Mesothelial cell of epicardium (in vitro differentiated cells): ENCODE measurements around the gene SIDT2. TPM values are rescaled to one million over a fixed set of nuclear protein-coding genes. Genes with fewer than 3 reads are reported as not detected.

Source experiments
- DNase-seq, 2 experiments: peaks; one replicate each; pipeline ENCODE4 v3.0.0; 2021; ENCODE audit warnings: low spot score in 2 of 2; ENCODE audit not compliant: unreplicated experiment in 2 of 2
- H3K27ac Mint-ChIP-seq: 2 replicates; pipeline ENCODE4 v1.8.0; 2021; ENCODE audit warnings: mixed read lengths
- H3K27me3 Mint-ChIP-seq: 2 replicates; pipeline ENCODE4 v1.8.0; 2021; ENCODE audit warnings: low read depth, mixed read lengths
- H3K36me3 Mint-ChIP-seq: 2 replicates; pipeline ENCODE4 v1.8.0; 2021; ENCODE audit warnings: mixed read lengths
- H3K4me1 Mint-ChIP-seq: 2 replicates; pipeline ENCODE4 v1.8.0; 2021; ENCODE audit warnings: mixed read lengths
- H3K4me3 Mint-ChIP-seq: 2 replicates; pipeline ENCODE4 v1.8.0; 2021; ENCODE audit warnings: mild to moderate bottlenecking, moderate library complexity, mixed read lengths
- H3K9me3 Mint-ChIP-seq: 2 replicates; pipeline ENCODE4 v1.8.0; 2021; ENCODE audit warnings: mixed read lengths
- total RNA-seq: library from RNA; stranded (reverse); gene quantifications from 3 replicates; pipeline ENCODE4 v1.2.1, GENCODE V29; 2021
- TF ChIP-seq, protein P1 (sequence below): fragments of 200-600 bp; sonication (generic); IDR thresholded peaks from one replicate; pipeline ENCODE4 v1.5.0; 2021; ENCODE audit warnings: antibody characterized with exemption; ENCODE audit not compliant: unreplicated experiment

Gene SIDT2
- total RNA-seq, 1 donor from 2014 or later: 41.7 TPM

DNA sequence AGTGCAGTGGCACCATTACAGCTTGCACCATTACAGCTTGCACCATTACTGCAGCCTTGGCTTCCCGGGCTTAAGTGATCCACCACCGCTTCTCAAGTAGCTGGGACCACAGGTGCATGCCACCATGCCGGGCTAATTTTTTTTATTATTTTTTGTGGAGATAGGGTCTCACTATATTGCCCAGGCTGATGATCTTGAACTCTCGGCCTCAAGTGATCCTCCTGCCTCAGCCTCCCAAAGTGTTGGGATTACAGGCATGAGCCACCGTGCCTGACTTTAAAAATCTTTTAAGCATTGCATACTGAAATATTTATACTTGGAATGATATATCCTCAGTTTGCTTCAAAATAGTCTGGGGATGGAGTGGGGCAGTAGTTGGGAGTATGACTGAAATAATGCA lies 24.1 kb upstream of the SIDT2 start:
- H3K27me3 Mint-ChIP-seq: no peaks in the 10 kb centered on the region
- TF ChIP-seq, protein P1, sequence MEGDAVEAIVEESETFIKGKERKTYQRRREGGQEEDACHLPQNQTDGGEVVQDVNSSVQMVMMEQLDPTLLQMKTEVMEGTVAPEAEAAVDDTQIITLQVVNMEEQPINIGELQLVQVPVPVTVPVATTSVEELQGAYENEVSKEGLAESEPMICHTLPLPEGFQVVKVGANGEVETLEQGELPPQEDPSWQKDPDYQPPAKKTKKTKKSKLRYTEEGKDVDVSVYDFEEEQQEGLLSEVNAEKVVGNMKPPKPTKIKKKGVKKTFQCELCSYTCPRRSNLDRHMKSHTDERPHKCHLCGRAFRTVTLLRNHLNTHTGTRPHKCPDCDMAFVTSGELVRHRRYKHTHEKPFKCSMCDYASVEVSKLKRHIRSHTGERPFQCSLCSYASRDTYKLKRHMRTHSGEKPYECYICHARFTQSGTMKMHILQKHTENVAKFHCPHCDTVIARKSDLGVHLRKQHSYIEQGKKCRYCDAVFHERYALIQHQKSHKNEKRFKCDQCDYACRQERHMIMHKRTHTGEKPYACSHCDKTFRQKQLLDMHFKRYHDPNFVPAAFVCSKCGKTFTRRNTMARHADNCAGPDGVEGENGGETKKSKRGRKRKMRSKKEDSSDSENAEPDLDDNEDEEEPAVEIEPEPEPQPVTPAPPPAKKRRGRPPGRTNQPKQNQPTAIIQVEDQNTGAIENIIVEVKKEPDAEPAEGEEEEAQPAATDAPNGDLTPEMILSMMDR: no peak
- peaks cover 27% of the 10 kb centered on the region for H3K36me3 Mint-ChIP-seq
- H3K4me1 Mint-ChIP-seq: peaks cover 11% of the 10 kb centered on the region
- no peaks in the 10 kb centered on the region for H3K9me3 Mint-ChIP-seq
- DNase-seq: no peak
- H3K27ac Mint-ChIP-seq: no peak overlapping the region
- H3K4me3 Mint-ChIP-seq: no peak overlapping the region

DNA sequence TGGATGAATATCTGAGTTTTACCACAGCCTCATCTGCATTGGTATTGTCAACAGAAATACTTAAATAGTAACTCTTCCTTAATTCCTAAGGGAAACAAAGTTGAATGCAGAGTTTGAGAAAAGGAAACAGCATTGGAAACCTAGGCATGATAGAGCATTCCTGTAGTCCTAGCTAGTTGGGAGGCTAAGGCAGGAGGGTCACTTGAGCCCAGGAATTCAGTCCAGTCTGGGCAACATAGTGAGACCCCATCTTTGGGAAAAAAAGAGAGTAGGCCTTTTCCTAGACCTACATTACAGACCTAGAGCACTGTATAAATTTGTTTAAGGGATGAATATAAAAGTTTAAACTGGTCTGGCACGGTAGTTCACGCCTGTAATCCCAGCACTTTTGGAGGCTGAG lies 21.0 kb upstream of the SIDT2 start:
- Mint-ChIP-seq H3K27me3 (no peaks in the 10 kb centered on the region), H3K4me3 (no peak overlapping the region), H3K4me1 (peaks cover 8% of the 10 kb centered on the region), H3K36me3 (peaks cover 28% of the 10 kb centered on the region), H3K9me3 (no peaks in the 10 kb centered on the region), H3K27ac (no peak overlapping the region)
- no peak for DNase-seq
- TF ChIP-seq, protein P1: no peak

DNA sequence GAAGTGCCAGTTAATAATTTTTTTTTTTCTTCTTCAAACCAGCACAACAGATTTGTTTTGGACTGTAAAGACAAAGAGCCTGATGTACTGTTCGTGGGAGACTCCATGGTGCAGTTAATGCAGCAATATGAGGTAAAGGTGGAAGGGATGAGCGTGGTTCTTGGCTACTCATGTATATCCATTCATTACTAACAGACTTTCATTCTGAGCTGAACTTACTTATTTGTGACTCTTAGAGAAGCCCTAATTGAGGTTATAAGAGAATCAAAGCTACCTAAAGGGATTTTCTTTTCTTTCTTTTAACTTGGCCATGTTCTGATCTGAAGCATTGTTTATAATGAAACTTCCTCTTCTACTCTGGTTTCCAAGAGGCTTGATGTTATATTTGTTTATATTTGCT lies 18.7 kb upstream of the SIDT2 start:
- DNase-seq: no peak
- H3K36me3 Mint-ChIP-seq: peaks cover 31% of the 10 kb centered on the region
- H3K4me1 Mint-ChIP-seq: peaks cover 8% of the 10 kb centered on the region
- H3K27ac Mint-ChIP-seq: no peak overlapping the region
- no peaks in the 10 kb centered on the region for H3K9me3 Mint-ChIP-seq
- no peaks in the 10 kb centered on the region for H3K27me3 Mint-ChIP-seq
- TF ChIP-seq, protein P1: no peak
- H3K4me3 Mint-ChIP-seq: no peak overlapping the region

DNA sequence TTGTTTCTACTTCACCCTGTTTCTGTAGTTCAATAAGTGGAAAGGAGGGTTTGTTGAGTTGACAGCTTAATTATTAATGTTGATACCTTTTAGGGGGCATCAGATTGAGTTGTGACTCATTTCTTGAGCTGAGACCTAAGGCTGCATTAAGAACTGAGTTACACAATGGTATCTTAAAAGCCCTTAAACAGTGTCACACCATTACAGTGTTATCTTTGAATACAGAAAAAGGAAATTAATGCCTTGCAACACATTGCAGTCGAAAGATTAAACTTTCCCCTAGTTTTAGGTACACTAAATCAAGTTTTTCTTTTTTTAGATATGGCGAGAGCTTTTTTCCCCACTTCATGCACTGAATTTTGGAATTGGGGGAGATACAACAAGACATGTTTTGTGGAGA lies 17.7 kb upstream of the SIDT2 start:
- H3K27ac Mint-ChIP-seq: peak overlapping the region; percentile 56
- TF ChIP-seq, protein P1: no peak
- H3K4me1 Mint-ChIP-seq: peaks cover 8% of the 10 kb centered on the region
- DNase-seq: no peak
- no peaks in the 10 kb centered on the region for H3K9me3 Mint-ChIP-seq
- no peaks in the 10 kb centered on the region for H3K27me3 Mint-ChIP-seq
- H3K4me3 Mint-ChIP-seq: no peak overlapping the region
- H3K36me3 Mint-ChIP-seq: peaks cover 37% of the 10 kb centered on the region

DNA sequence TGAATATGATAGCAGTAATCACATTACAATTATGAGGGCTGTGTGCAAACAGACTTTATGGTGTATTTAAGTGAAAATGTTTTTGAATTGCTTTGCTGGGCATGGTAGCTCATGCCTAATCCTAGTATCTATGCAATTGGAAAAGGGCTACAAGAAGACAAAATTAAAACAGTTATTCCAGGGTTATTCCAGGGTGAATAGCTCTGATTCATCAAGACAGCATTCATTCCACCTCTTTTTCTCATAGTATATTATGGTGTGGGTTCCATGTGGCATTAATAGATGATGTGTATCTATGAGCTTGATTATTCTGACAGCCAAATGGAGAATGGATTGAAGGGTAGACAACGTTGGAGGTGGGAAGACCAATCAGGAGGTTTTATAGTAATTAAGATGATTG lies 12.1 kb upstream of the SIDT2 start:
- H3K27me3 Mint-ChIP-seq: no peaks in the 10 kb centered on the region
- DNase-seq: no peak
- no peak overlapping the region for H3K27ac Mint-ChIP-seq
- H3K9me3 Mint-ChIP-seq: no peaks in the 10 kb centered on the region
- H3K4me3 Mint-ChIP-seq: no peak overlapping the region
- peaks cover 23% of the 10 kb centered on the region for H3K4me1 Mint-ChIP-seq
- TF ChIP-seq, protein P1: no peak
- peaks cover 23% of the 10 kb centered on the region for H3K36me3 Mint-ChIP-seq

DNA sequence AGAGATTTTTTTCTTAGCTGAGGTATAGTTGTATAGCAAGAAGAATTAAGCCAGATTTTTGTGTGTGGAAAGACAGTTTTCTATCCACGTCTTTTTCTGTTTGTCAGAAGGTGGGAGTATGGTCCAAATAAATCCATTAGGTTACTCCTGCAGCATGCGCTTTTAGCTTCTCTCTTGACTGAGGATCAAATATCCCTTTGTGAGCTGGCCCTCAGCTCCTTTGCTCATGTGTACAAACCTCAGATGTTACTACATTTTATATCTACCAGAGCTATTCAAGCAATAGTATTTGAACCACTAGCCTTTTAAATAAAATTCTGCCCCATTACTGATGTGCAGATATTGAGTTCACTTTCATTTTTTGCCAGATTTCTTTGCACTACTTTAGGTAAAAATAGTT lies 8.8 kb upstream of the SIDT2 start:
- no peak for DNase-seq
- Mint-ChIP-seq H3K9me3 (no peaks in the 10 kb centered on the region), H3K27ac (peak overlapping the region; percentile 93), H3K27me3 (no peaks in the 10 kb centered on the region), H3K4me1 (peaks cover 42% of the 10 kb centered on the region), H3K36me3 (peaks cover 12% of the 10 kb centered on the region), H3K4me3 (no peak overlapping the region)
- TF ChIP-seq, protein P1: no peak
